Left ventricle myocardium superior (tissue), 1 donor: ENCODE results near the gene NEK3. TPM values are rescaled to one million over a fixed set of nuclear protein-coding genes. Genes with fewer than 3 reads are reported as not detected.

Experiments used
- total RNA-seq: library from RNA; stranded (reverse); fragmentation: NEBNext Ultra II Directional; extraction: Animal tissue kit (Norgen Biotek cat#: 25700); gene quantifications from one replicate; pipeline ENCODE4 v1.2.1, GENCODE V29; 2021
- donor health status: DM: no; HTN: yes; CAD: no; lungs with severe emphysema.

NEK3 gene
- total RNA-seq, 1 donor from 2014 or later: 5.1 TPM

Other genes starting within 250 kb of the NEK3 start
- 4.9 TPM for gene ATP7B, start 148.1 kb downstream of the NEK3 start, total RNA-seq
- gene ALG11, start 147.2 kb downstream of the NEK3 start, total RNA-seq: 18.4 TPM
- 10.7 TPM for gene UTP14C, start 134.9 kb downstream of the NEK3 start, total RNA-seq
- gene NEK5, start 30.5 kb downstream of the NEK3 start, total RNA-seq: 0.25 TPM
- 5.0 TPM for gene THSD1, start 246.6 kb upstream of the NEK3 start, total RNA-seq